ENCODE results near the gene LOC128125822.

DNA sequence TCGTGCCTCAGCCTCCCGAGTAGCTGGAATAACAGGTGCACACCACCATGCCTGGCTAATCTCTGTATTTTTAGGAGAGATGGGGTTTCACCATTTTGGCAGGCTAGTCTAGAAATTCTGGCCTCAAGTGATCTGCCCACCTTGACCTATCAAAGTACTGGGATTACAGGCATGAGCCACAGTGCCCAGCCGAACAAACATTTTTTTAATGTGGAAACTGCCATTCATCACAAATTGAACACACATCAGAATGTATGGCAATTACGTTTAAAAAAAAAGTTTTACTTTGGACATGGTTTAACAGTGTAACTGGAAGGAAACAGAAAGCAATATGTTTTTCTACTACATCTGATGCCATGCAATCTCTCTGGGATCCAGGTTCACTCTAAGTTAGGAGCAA, 38.3 kb upstream of the LOC128125822 start:
- no peak for TF ChIP-seq POLR2A (IDR thresholded peaks at IDR 0.05)
- TF ChIP-seq, protein P1, sequence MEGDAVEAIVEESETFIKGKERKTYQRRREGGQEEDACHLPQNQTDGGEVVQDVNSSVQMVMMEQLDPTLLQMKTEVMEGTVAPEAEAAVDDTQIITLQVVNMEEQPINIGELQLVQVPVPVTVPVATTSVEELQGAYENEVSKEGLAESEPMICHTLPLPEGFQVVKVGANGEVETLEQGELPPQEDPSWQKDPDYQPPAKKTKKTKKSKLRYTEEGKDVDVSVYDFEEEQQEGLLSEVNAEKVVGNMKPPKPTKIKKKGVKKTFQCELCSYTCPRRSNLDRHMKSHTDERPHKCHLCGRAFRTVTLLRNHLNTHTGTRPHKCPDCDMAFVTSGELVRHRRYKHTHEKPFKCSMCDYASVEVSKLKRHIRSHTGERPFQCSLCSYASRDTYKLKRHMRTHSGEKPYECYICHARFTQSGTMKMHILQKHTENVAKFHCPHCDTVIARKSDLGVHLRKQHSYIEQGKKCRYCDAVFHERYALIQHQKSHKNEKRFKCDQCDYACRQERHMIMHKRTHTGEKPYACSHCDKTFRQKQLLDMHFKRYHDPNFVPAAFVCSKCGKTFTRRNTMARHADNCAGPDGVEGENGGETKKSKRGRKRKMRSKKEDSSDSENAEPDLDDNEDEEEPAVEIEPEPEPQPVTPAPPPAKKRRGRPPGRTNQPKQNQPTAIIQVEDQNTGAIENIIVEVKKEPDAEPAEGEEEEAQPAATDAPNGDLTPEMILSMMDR (IDR thresholded peaks at IDR 0.05), result no peak

Data from Peyer's patch (tissue), 4 donors.